ENCODE data around the gene THEMIS.
"Not testable (repeated sequence)": the region's sequence is repeated elsewhere in the genome, so short reads cannot be mapped to it uniquely, and the experiment has no call there.

Gene THEMIS

GRCh38 chr6:127900935-127901334, at the start of gene THEMIS:
Gene THEMIS (minus strand): TSS chr6:127901058. CDS start chr6:127900932, 126 bp downstream.
- no peak for DNase-seq (ENCODE audit: low read depth)

- DNase-seq (ENCODE audit: low read depth): no peak
These were observed 48.4 kb upstream of the THEMIS start for GRCh38 chr6:127949251-127949650.

GRCh38 chr6:127946388-127946787, 45.5 kb upstream of the THEMIS start:
- DNase-seq (ENCODE audit: low read depth): no peak

GRCh38 chr6:127945434-127946097, 44.7 kb upstream of the THEMIS start:
- no peak for DNase-seq (ENCODE audit: low read depth)

GRCh38 chr6:127941228-127941627, 40.4 kb upstream of the THEMIS start:
- DNase-seq (ENCODE audit: low read depth): no peak

GRCh38 chr6:127939442-127940066, 38.7 kb upstream of the THEMIS start:
- peak; percentile 18 for DNase-seq (ENCODE audit: low read depth)

GRCh38 chr6:127938701-127939100, 37.8 kb upstream of the THEMIS start:
- peak; percentile 37 for DNase-seq (ENCODE audit: low read depth)

GRCh38 chr6:127937747-127938146, 36.9 kb upstream of the THEMIS start:
- DNase-seq (ENCODE audit: low read depth): no peak

GRCh38 chr6:127937102-127937501, 36.2 kb upstream of the THEMIS start:
- no peak for DNase-seq (ENCODE audit: low read depth)

- no peak for DNase-seq (ENCODE audit: low read depth)
These were observed 34.1 kb upstream of the THEMIS start for GRCh38 chr6:127934956-127935355.

- DNase-seq (ENCODE audit: low read depth): no peak
These were observed 33.3 kb upstream of the THEMIS start for GRCh38 chr6:127933852-127934840.

GRCh38 chr6:127933137-127933536, 32.3 kb upstream of the THEMIS start:
- DNase-seq (ENCODE audit: low read depth): no peak

GRCh38 chr6:127932708-127933107, 31.9 kb upstream of the THEMIS start:
- DNase-seq (ENCODE audit: low read depth): no peak

GRCh38 chr6:127926441-127926840, 25.6 kb upstream of the THEMIS start:
- not testable (repeated sequence) for DNase-seq (ENCODE audit: low read depth)

- no peak for DNase-seq (ENCODE audit: low read depth)
These were observed 23.6 kb upstream of the THEMIS start for GRCh38 chr6:127924440-127924839.

GRCh38 chr6:127924031-127924430, 23.2 kb upstream of the THEMIS start:
- DNase-seq (ENCODE audit: low read depth): no peak

- DNase-seq (ENCODE audit: low read depth): no peak
These were observed 22.3 kb upstream of the THEMIS start for GRCh38 chr6:127923135-127923534.

- DNase-seq (ENCODE audit: low read depth): no peak
These were observed 21.1 kb upstream of the THEMIS start for GRCh38 chr6:127921982-127922381.

- no peak for DNase-seq (ENCODE audit: low read depth)
These were observed 19.9 kb upstream of the THEMIS start for GRCh38 chr6:127920804-127921203.

- no peak for DNase-seq (ENCODE audit: low read depth)
These were observed 17.9 kb upstream of the THEMIS start for GRCh38 chr6:127918506-127919427.

GRCh38 chr6:127917766-127918165, 16.9 kb upstream of the THEMIS start:
- no peak for DNase-seq (ENCODE audit: low read depth)

- no peak for DNase-seq (ENCODE audit: low read depth)
These were observed 13.4 kb upstream of the THEMIS start for GRCh38 chr6:127914240-127914639.

Measured in fibroblast of the conjunctiva (primary cell).